Heart right ventricle (tissue), 16 donors: ENCODE data around the gene SLC25A27. TPM values are rescaled to one million over a fixed set of nuclear protein-coding genes. Genes with fewer than 3 reads are reported as not detected.

Experiments
- ATAC-seq, 8 donors: fragments of 200-7000 bp; cut with Tn5 transposase; one replicate each; pipeline ENCODE4 v1.9.1; 2020; ENCODE audit warnings: mild to moderate bottlenecking in 8 of 8, moderate library complexity in 8 of 8, moderate number of reproducible peaks in 1 of 8
- DNase-seq, 2 donors: peaks; one replicate each; pipeline ENCODE4 v3.0.0-alpha.2; 2020
- H3K27ac ChIP-seq, 10 donors: fragments of 200-600 bp; sonication (generic) in 2 of 10; one replicate each; pipeline versions ENCODE4 v1.5.0 to v1.8.0; 2020 to 2022; ENCODE audit warnings: mild to moderate bottlenecking in 3 of 10
- H3K27me3 ChIP-seq, 7 donors: fragments of 200-600 bp; one replicate each; pipeline ENCODE4 v1.8.0; 2021 to 2022; ENCODE audit warnings: mild to moderate bottlenecking in 2 of 7
- H3K36me3 ChIP-seq, 9 donors: fragments of 200-600 bp; sonication (generic) in 1 of 9; one replicate each; pipeline versions ENCODE4 v1.5.0 to v1.8.0; 2020 to 2022; ENCODE audit warnings: mild to moderate bottlenecking in 2 of 9
- H3K4me1 ChIP-seq, 9 donors: fragments of 200-600 bp; sonication (generic) in 1 of 9; one replicate each; pipeline versions ENCODE4 v1.5.0 to v1.8.0; 2020 to 2022; ENCODE audit warnings: mild to moderate bottlenecking in 4 of 9
- H3K4me3 ChIP-seq, 10 donors: fragments of 200-600 bp; sonication (generic) in 2 of 10; one replicate each; pipeline versions ENCODE4 v1.5.0 to v1.8.0; 2020 to 2022; ENCODE audit warnings: mild to moderate bottlenecking in 7 of 10, moderate library complexity in 2 of 10
- H3K9me3 ChIP-seq, 11 donors: fragments of 200-600 bp in 10 of 11; sonication (generic) in 2 of 11; one replicate each; pipeline versions ENCODE4 v1.5.0 to v1.8.0; 2013 to 2022; ENCODE audit warnings: mild to moderate bottlenecking in 2 of 11, control low read depth in 1 of 11, moderate library complexity in 1 of 11
- WGBS, 2 donors: extraction: QIAGEN DNeasy Blood & Tissue Kit; methylation state at CpG; one replicate each; pipeline ENCODE4 v1.1.7; 2013; ENCODE audit warnings: inconsistent platforms in 1 of 2; 5-methylcytosine and 5-hydroxymethylcytosine counted together
- intact Hi-C, 10 donors: fragments of 100-400 bp; cut with DNase I; formaldehyde crosslinking; loops; one replicate each; pipeline versions ENCODE4 v1.11.1 to v1.14.2; 2022
- polyA plus RNA-seq, 2 donors: library from polyadenylated mRNA; stranded (reverse); fragments of 200-250 nt; gene quantifications; one replicate each; pipeline ENCODE4 v1.2.3, GENCODE V29; 2013
- total RNA-seq, 10 donors: library from RNA; stranded (reverse); fragmentation: NEBNext Ultra II Directional in 3 of 10; extraction: Animal tissue kit (Norgen Biotek cat#: 25700) in 3 of 10; gene quantifications; one replicate each; pipeline versions ENCODE4 v1.2.1 to v1.2.4, GENCODE V29; 2021 to 2023
- TF ChIP-seq, protein P1 (sequence below), 9 donors: fragments of 200-600 bp; sonication (generic) in 2 of 9; IDR thresholded peaks; one replicate each; pipeline versions ENCODE4 v1.5.0 to v1.8.0; 2021 to 2022; ENCODE audit warnings: antibody characterized with exemption in 9 of 9, mild to moderate bottlenecking in 5 of 9, moderate library complexity in 1 of 9
- donor health status: Arrhythmogenic right ventricular cardiomyopathy.
- donor health status: ischemic (EF 13 %, LVEDD 7.1; RV severe dilation, severe dysfunction).
- donor health status: healthy with polysubstance abuse.
- donor health status: DM: no; HTN: yes; CAD: no.
- donor health status: DM: no; HTN: no; CAD: no.
- donor health status: ischemic (EF 25% LVEDD 6.9; RV normal size, moderate dysfunction).
- donor health status: ischemic (EF 25% LVEDD 5.7; RV mildly dilated, moderate dysfunction).
- donor health status: healthy.
- donor health status: DM: yes; HTN: yes; CAD: no.
- donor health status: Ischemic cardiomyopathy.
- donor health status: ischemic (EF 35%, LVEDD 5.7; RV mildly dilated, moderate dysfunction).
- donor health status: nonischemic (EF 11% LVEDD 7.7; RV severe dilation, severe dysfunction).
- donor health status: DM: yes; HTN: yes; CAD: no.
- donor health status: PGD.
- donor health status: ischemic (EF 29% LVEDD 5.4; RV normal size, mild dysfunction).
- donor health status: nonischemic (EF 23%, LVEDD 6.1; RV moderate dilation, normal function).

SLC25A27 gene
- total and polyA plus RNA-seq, 12 donors: 5.8 to 82.7 (median 13.9) TPM

- Histone ChIP-seq H3K9me3 (no peaks in the 10 kb centered on the region), H3K27ac (no peak overlapping the region), H3K27me3 (no peaks in the 10 kb centered on the region), H3K36me3 (no peaks in the 10 kb centered on the region), H3K4me3 (no peak overlapping the region), H3K4me1 (no peaks in the 10 kb centered on the region)
- DNase-seq: no peak
- 3 to 4% methylated on average over 3 of the region's 3 CpGs for WGBS, 2 donors
- peak in 3 of 8 donors; percentile 47 to 58 (median 57) for ATAC-seq
- TF ChIP-seq, protein P1, sequence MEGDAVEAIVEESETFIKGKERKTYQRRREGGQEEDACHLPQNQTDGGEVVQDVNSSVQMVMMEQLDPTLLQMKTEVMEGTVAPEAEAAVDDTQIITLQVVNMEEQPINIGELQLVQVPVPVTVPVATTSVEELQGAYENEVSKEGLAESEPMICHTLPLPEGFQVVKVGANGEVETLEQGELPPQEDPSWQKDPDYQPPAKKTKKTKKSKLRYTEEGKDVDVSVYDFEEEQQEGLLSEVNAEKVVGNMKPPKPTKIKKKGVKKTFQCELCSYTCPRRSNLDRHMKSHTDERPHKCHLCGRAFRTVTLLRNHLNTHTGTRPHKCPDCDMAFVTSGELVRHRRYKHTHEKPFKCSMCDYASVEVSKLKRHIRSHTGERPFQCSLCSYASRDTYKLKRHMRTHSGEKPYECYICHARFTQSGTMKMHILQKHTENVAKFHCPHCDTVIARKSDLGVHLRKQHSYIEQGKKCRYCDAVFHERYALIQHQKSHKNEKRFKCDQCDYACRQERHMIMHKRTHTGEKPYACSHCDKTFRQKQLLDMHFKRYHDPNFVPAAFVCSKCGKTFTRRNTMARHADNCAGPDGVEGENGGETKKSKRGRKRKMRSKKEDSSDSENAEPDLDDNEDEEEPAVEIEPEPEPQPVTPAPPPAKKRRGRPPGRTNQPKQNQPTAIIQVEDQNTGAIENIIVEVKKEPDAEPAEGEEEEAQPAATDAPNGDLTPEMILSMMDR (IDR thresholded peaks at IDR 0.05): peak in 6 of 9 donors; percentile 16 to 36 (median 32)
- intact Hi-C loops: loop anchor here in 4 of 10 donors (5.0 to 10.0 kb wide), 2 partner anchors 78 to 80 kb away; no protein-coding TSS in a partner anchor
These were observed 51.8 kb downstream of the SLC25A27 start for GRCh38 chr6:46704562-46704961.

GRCh38 chr6:46706464-46706863 is 53.7 kb downstream of the SLC25A27 start:
- H3K9me3 ChIP-seq: no peaks in the 10 kb centered on the region
- peaks cover 0 to 4% (median 0%) of the 10 kb centered on the region in 7 donors for H3K27me3 ChIP-seq
- H3K4me3 ChIP-seq: no peak overlapping the region
- H3K36me3 ChIP-seq: no peaks in the 10 kb centered on the region
- no peak overlapping the region for H3K27ac ChIP-seq
- ATAC-seq (no peak), DNase-seq (no peak)
- H3K4me1 ChIP-seq: peaks cover 0 to 5% (median 0%) of the 10 kb centered on the region in 9 donors
- intact Hi-C loops: loop anchor here in 4 of 10 donors (5.0 to 10.0 kb wide), 2 partner anchors 76 to 78 kb away; no protein-coding TSS in a partner anchor
- TF ChIP-seq, protein P1 (IDR thresholded peaks at IDR 0.05): no peak
- WGBS, 2 donors: 93 to 98% methylated on average over 2 of the region's 2 CpGs

GRCh38 chr6:46711491-46711890 is 58.7 kb downstream of the SLC25A27 start:
- intact Hi-C loops: loop anchor here in 1 of 10 donors (5.0 kb wide), 1 partner anchor 71 kb away; no protein-coding TSS in a partner anchor

GRCh38 chr6:46715141-46715540 is 62.4 kb downstream of the SLC25A27 start:
- H3K9me3 ChIP-seq: no peaks in the 10 kb centered on the region
- no peaks in the 10 kb centered on the region for H3K36me3 ChIP-seq
- peak overlapping the region in 1 of 10 donors; percentile 29 for H3K27ac ChIP-seq
- peaks cover 0 to 13% (median 0%) of the 10 kb centered on the region in 9 donors for H3K4me1 ChIP-seq
- H3K27me3 ChIP-seq: peaks cover 0 to 5% (median under 1%) of the 10 kb centered on the region in 7 donors
- intact Hi-C loops: no loop called here
- TF ChIP-seq, protein P1 (IDR thresholded peaks at IDR 0.05): no peak
- H3K4me3 ChIP-seq: no peak overlapping the region
- no peak for ATAC-seq
- no peak for DNase-seq

More at GRCh38 chr6:46711491-46711890, 58.7 kb downstream of the SLC25A27 start:
- DNase-seq: no peak
- ATAC-seq: no peak
- WGBS, 2 donors: 85 to 96% methylated on average over 1 of the region's 1 CpG
- Histone ChIP-seq H3K4me1 (peaks cover 0 to 13% (median 0%) of the 10 kb centered on the region in 9 donors), H3K9me3 (no peaks in the 10 kb centered on the region), H3K27me3 (peaks cover 0 to 4% (median 0%) of the 10 kb centered on the region in 7 donors), H3K4me3 (no peak overlapping the region), H3K27ac (no peak overlapping the region), H3K36me3 (no peaks in the 10 kb centered on the region)
- TF ChIP-seq, protein P1 (IDR thresholded peaks at IDR 0.05): no peak
